HG03342 (cell line): ENCODE results near the gene TMEM120B.

Source experiments
- ATAC-seq: cut with Tn5 transposase; IDR thresholded peaks from one replicate; pipeline ENCODE4 v1.9.1; 2021; ENCODE audit warnings: mild to moderate bottlenecking, moderate library complexity; ENCODE audit not compliant: unreplicated experiment

TMEM120B gene

DNA sequence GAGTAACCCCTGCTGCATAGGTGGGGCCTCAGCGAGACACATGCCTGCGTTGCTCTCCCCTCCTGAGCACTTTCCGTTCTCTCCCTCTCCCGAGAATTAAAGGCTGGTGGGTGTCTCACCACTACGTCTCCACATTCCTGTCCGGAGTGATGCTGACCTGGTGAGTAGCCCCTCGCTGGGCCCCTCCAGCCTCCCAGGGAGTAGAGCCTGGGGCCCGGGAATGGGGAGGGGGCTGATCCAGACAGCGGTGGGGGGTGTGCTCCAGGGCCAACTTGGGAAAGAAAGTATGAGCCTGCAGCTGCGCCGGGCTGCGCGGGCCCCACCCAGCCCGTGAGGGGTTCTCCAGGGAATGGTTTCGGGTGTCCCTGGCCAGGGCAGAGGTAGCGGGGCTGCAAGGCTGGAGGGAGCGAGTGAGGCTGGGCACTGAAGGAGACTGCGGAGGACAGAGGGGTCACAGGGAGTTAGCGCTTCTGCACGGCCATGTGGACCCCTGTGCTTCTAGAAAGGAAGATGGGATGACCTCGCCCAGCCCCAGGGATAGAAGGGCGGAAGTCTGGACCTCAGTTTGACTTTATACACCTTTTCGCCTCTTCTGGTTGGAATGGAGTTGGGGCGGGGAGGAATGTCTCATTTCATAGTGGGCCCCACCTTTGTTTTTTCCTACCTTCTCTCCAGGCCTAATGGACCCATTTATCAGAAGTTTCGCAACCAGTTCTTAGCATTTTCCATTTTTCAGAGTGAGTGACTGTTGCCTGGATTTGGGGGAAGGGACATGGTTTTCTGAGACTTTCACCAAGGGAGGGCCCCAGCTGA lies 58.5 kb downstream of the TMEM120B start:
- ATAC-seq, result no peak

GRCh38 chr12:121773011-121773777 lies 60.6 kb downstream of the TMEM120B start:
- peak; percentile 80 for ATAC-seq

GRCh38 chr12:121774968-121775474 lies 62.5 kb downstream of the TMEM120B start:
- ATAC-seq, result no peak

DNA sequence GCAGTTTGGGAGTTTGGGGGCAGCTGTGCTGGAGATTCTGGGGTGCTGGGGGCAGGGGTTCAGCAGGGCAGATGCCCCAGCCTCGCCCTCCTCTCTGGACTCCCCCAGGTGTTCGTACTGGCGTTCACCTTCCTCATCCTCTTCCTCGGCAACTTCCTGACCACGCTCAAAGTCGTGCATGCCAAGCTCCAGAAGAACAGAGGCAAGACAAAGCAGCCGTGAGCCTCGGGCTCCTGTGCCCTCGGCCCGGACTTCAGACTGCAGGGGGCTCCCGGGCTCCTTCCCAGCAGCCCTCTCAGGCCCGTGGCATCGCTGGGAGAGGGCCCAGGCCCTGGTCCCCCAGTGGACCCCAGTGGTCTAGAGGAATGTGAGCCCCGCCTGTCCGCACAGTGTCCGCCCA lies 62.9 kb downstream of the TMEM120B start:
- no peak for ATAC-seq

DNA sequence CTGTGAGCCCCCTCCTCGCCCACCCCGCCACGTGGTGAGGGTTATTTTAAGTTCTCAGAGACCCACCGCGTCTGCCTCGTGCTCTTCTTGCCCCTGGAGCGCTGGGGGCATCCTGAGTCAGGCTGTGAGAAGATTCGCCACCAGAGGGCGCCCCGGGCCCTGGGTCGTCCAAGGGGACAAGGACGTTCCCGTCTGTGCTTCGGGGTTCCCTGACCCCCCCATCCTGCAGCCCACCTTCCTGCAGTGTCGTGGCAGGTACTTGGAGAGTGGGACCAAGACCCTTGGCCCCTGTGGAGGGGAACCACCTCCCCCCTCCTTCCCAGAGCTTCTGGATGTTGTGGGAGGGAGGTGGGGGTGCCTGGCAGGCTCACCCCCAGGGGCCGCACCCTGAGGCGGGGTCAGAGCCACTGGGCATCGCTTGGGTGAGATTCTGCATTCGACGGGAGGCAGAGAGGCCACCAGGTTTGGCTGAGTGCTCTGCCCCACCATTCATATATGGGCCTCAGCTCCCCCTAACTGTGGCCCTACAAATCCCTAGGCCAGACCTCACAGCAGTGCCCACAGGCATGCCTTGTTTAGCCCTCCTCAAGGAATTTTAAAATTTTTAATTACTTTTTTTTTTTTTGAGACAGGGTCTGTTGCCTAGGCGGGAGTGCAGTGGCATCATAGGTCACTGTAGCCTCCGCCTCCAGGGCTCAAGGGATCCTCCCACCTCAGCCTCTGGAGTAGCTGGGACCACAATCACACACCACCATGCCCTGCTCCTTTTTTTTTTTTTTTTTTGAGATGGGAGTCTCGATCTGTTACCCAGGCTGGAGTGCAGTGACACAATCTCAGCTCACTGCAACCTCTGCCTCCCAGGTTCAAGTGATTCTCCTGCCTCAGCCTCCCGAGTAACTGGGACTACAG lies 63.9 kb downstream of the TMEM120B start:
- ATAC-seq, result no peak

DNA sequence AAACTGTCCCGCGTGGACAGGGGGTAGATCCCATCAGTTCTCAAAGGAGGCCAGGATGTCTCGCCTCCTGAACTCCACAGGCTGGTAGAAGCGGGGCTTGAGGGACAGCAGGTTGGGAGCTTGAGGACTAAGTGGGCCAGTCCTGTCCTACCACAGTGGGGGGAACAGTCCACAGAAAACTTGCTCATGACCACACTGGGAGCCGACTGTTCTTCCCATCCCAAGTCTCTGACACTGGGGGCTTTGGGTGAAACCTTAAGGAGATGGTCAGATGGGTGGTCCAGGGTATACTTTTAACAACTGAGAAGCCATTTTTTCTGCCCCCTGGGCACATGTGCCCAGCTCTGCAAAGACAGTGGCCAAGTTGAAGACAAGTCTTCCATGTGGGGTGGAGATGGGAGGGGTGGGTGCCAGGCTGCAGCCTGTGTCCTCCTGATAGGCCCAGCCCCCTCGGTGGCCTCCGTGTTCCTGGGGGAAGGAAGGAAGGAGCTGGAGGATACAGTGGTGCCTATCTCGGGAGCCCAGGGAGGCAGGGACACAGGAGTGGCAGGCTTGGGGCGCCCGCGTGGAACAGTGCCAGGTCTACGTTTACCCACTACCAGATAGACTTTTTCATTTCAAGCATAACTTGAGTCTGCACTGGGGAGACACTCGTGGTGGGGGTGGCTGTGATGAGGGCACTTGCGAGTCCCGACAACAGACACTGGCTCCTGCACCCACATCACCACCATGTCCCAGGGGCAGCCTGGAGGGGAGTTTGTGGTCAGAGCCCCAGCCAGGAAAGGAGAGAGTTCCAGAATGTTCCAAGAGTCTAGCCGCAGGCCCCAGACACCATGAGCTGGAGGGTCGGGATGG lies 66.2 kb downstream of the TMEM120B start:
- no peak for ATAC-seq

- no peak for ATAC-seq
Measured at GRCh38 chr12:121779422-121779895, 66.9 kb downstream of the TMEM120B start.

DNA sequence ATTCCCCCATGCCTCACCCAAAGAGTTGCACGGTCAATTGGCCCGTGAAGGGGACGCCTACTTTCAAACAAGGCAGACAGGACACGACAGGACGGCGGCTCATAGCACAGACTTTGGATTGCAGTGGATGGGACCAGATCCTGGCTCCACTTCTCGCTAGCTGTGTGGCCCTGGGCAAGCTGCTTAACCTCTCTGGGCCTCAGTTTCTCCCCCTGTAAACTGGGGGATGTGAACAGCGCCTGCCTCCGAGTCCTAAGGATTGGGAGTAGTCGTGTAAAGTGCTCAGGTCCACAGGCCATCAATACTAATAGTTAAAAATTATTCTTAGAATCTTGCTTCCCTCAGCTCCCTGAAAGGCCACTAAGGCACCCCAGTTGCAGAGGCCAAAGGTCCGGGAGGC lies 67.9 kb downstream of the TMEM120B start:
- ATAC-seq, result no peak

GRCh38 chr12:121781484-121781997 lies 69.0 kb downstream of the TMEM120B start:
- peak; percentile 29 for ATAC-seq

DNA sequence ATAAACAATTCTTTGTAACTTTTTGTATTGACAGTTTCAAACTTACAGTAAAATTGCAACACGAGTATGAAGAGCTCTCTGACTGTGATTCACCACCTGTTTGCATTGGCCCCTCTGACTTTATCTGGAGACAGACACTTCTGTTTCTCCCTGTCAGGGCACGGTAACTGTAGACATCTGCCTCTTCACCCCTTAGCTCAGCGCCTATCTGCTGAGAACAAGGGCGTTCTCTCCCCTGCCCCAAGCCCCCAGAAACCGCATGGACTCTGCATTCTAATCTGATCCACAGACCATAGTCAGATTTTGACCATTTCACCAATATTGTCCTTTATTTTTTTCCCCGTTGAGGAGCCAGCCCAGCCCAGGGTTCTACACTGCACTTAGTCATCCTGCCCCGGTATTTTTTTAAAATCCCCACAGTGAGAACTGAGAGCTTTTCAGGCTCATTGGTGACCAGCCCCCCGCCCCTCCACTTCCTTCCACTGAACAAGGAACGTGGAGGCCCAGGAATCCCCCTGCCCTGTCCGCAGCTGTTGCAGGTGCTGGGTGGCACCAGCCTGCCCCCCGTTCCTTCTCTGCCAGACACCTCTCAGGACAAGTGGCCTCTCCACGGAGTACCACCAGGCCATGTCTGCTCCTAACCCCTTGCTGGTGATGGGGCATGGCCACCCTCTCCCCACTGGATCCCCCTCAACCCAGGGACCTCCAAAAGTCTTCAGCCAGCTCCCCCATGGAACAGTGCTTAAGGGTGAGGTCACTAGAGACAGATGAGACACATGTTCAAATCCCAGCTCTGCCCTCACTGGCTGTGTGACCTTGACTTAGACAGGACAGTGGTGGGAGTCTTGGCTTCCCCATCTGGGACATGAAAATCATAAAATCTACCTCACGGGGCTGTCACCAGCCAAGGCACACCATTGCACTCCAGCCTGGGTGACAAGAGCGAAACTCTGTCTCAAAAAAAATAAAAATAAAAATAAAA lies 69.7 kb downstream of the TMEM120B start:
- peak; percentile 41 for ATAC-seq

GRCh38 chr12:121783766-121784165 lies 71.2 kb downstream of the TMEM120B start:
- ATAC-seq, result no peak

GRCh38 chr12:121784460-121784859 lies 71.9 kb downstream of the TMEM120B start:
- no peak for ATAC-seq

DNA sequence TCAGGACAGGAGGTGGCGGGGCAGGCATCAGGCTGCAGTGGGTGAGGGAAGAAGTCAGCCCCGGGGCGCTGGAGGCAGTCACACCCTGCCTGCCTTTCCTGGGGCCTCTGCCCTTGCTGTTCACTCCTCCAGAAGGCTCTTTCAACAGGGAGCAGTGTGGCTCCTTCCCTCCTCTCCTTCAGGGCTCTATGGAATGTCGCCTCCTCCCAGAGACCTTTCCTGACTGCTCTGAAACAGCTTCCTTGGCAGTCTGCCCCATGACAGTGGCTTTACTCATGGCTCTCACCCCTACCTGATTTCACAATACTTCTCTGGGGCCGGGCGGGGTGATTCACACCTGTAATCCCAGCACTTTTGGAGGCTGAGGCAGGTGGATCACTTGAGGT lies 73.9 kb downstream of the TMEM120B start:
- no peak for ATAC-seq

GRCh38 chr12:121787063-121788025 lies 74.8 kb downstream of the TMEM120B start:
- ATAC-seq, result no peak

DNA sequence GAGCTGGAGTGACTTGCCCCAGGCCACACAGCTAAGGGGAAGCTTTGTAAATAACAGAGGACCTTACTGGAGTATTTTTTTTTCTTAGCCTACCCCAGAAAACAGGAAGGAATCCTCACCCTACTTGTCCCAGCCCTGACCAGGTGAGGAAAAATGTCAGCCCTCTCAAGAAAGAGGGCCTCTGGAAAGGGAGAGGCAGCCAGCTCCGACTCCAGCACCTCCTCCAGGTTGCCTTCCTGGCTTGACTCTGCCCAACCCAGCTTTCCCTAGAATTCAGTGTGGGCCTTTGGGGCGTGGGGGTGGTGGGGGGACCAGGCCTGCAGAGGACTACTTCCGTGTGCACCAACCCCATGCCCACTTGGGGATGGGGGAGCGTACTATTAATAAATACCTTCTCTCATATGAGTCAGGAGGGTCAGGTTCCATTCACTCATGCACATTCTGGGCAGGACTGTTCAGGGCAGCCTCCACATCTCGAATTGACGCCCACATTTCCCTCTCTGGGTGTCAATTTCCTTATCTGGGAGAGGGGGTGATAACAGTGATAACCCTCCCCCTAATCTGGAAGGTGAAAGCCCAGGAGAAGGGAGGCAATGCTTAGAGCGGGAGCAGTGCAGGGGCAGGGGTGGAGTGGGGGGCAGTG lies 75.7 kb downstream of the TMEM120B start:
- ATAC-seq, result no peak

- ATAC-seq, result no peak
Measured at GRCh38 chr12:121789233-121789781, 76.8 kb downstream of the TMEM120B start.
